Upper lobe of right lung (tissue), 1 donor: ENCODE results near the gene AKR1C3. TPM values are rescaled to one million over a fixed set of nuclear protein-coding genes. Genes with fewer than 3 reads are reported as not detected.
A peak's percentile ranks its signal among the peaks of the same experiment; 100 is the strongest.

ENCODE experiments used
- ATAC-seq: fragments of 200-7000 bp; cut with Tn5 transposase; one replicate; pipeline ENCODE4 v1.9.1; 2020; ENCODE audit warnings: mild to moderate bottlenecking, moderate library complexity
- DNase-seq: peaks from one replicate; pipeline ENCODE4 v3.0.0-alpha.2; 2020
- H3K27ac ChIP-seq: fragments of 200-600 bp; one replicate; pipeline ENCODE4 v1.8.0; 2022
- H3K27me3 ChIP-seq: fragments of 200-600 bp; one replicate; pipeline ENCODE4 v1.8.0; 2022; ENCODE audit warnings: mild to moderate bottlenecking
- H3K36me3 ChIP-seq: fragments of 200-600 bp; one replicate; pipeline ENCODE4 v1.8.0; 2022
- H3K4me1 ChIP-seq: fragments of 200-600 bp; one replicate; pipeline ENCODE4 v1.8.0; 2022
- H3K4me3 ChIP-seq: fragments of 200-600 bp; one replicate; pipeline ENCODE4 v1.8.0; 2022; ENCODE audit warnings: mild to moderate bottlenecking
- H3K9me3 ChIP-seq: fragments of 200-600 bp; one replicate; pipeline ENCODE4 v1.8.0; 2022
- CTCF ChIP-seq: fragments of 200-600 bp; IDR thresholded peaks from one replicate; pipeline ENCODE4 v1.8.0; 2022; ENCODE audit warnings: antibody characterized with exemption
- intact Hi-C: fragments of 100-400 bp; cut with DNase I; formaldehyde crosslinking; loops from one replicate; pipeline ENCODE4 v1.11.0; 2022
- total RNA-seq: library from RNA; stranded (reverse); fragmentation: NEBNext Ultra II Directional; extraction: Animal tissue kit (Norgen Biotek cat#: 25700); gene quantifications from one replicate; pipeline ENCODE4 v1.2.1, GENCODE V29; 2021
- donor health status: DM: no; HTN: yes; CAD: no; lungs with severe emphysema.

Gene AKR1C3
- total RNA-seq, 1 donor from 2014 or later = 63.6 TPM

- no peaks in the 10 kb centered on the region for H3K9me3 ChIP-seq
- no peaks in the 10 kb centered on the region for H3K4me1 ChIP-seq
- ATAC-seq = no peak
- TF ChIP-seq CTCF = no peak
- H3K27ac ChIP-seq = no peak overlapping the region
- intact Hi-C loops = no loop called here
- H3K4me3 ChIP-seq = no peak overlapping the region
- no peak for DNase-seq
- no peaks in the 10 kb centered on the region for H3K27me3 ChIP-seq
- H3K36me3 ChIP-seq = no peaks in the 10 kb centered on the region
Observed at GRCh38 chr10:5088703-5089261, 5.4 kb upstream of the AKR1C3 start.

GRCh38 chr10:5089865-5090264, 4.3 kb upstream of the AKR1C3 start:
- Histone ChIP-seq H3K9me3 (no peaks in the 10 kb centered on the region), H3K36me3 (no peaks in the 10 kb centered on the region), H3K4me3 (no peak overlapping the region), H3K4me1 (no peaks in the 10 kb centered on the region), H3K27me3 (no peaks in the 10 kb centered on the region), H3K27ac (no peak overlapping the region)
- peak; percentile 86 for ATAC-seq
- peak; percentile 36 for TF ChIP-seq CTCF
- intact Hi-C loops = loop anchor here (10.0 kb wide), 1 partner anchor 245 kb away; no protein-coding TSS in a partner anchor
- DNase-seq = no peak

GRCh38 chr10:5090551-5090950, 3.7 kb upstream of the AKR1C3 start:
- no peaks in the 10 kb centered on the region for H3K9me3 ChIP-seq
- H3K36me3 ChIP-seq = no peaks in the 10 kb centered on the region
- intact Hi-C loops = loop anchor here (10.0 kb wide), 1 partner anchor 246 kb away; no protein-coding TSS in a partner anchor
- no peaks in the 10 kb centered on the region for H3K4me1 ChIP-seq
- no peak overlapping the region for H3K4me3 ChIP-seq
- ATAC-seq (peak; percentile 31), DNase-seq (no peak)
- H3K27me3 ChIP-seq = no peaks in the 10 kb centered on the region
- no peak for TF ChIP-seq CTCF
- H3K27ac ChIP-seq = no peak overlapping the region

GRCh38 chr10:5091196-5091595, 3.0 kb upstream of the AKR1C3 start:
- H3K4me3 ChIP-seq = no peak overlapping the region
- no peak for ATAC-seq
- H3K27ac ChIP-seq = no peak overlapping the region
- H3K4me1 ChIP-seq = no peaks in the 10 kb centered on the region
- no peaks in the 10 kb centered on the region for H3K9me3 ChIP-seq
- no peak for DNase-seq
- intact Hi-C loops = loop anchor here (10.0 kb wide), 1 partner anchor 246 kb away; no protein-coding TSS in a partner anchor
- TF ChIP-seq CTCF = no peak
- H3K36me3 ChIP-seq = no peaks in the 10 kb centered on the region
- H3K27me3 ChIP-seq = no peaks in the 10 kb centered on the region

- no peak overlapping the region for H3K4me3 ChIP-seq
- no peaks in the 10 kb centered on the region for H3K27me3 ChIP-seq
- no peak for TF ChIP-seq CTCF
- no peaks in the 10 kb centered on the region for H3K4me1 ChIP-seq
- ATAC-seq = no peak
- no peak overlapping the region for H3K27ac ChIP-seq
- DNase-seq = no peak
- intact Hi-C loops = loop anchor here (10.0 kb wide), 1 partner anchor 248 kb away; no protein-coding TSS in a partner anchor
- H3K36me3 ChIP-seq = no peaks in the 10 kb centered on the region
- H3K9me3 ChIP-seq = no peaks in the 10 kb centered on the region
Observed at GRCh38 chr10:5092375-5092774, 1.8 kb upstream of the AKR1C3 start.
